Measurements from ENCODE around the gene MROH7.
A peak's percentile ranks its signal among the peaks of the same experiment; 100 is the strongest.

MROH7 gene

GRCh38 chr1:54653036-54653435, 11.4 kb downstream of the MROH7 start:
- no peak for DNase-seq

- DNase-seq = no peak
These were observed 16.8 kb downstream of the MROH7 start for GRCh38 chr1:54658164-54658913.

- DNase-seq = no peak
These were observed 22.1 kb downstream of the MROH7 start for GRCh38 chr1:54663725-54664124.

GRCh38 chr1:54664364-54664763, 22.8 kb downstream of the MROH7 start:
- DNase-seq = no peak

GRCh38 chr1:54665852-54666251, 24.3 kb downstream of the MROH7 start:
- DNase-seq = no peak

GRCh38 chr1:54666333-54666732, 24.7 kb downstream of the MROH7 start:
- no peak for DNase-seq

GRCh38 chr1:54667797-54668196, 26.2 kb downstream of the MROH7 start:
- DNase-seq = no peak

GRCh38 chr1:54668567-54668966, 27.0 kb downstream of the MROH7 start:
- no peak for DNase-seq

- DNase-seq = peak; percentile 82
These were observed 30.5 kb downstream of the MROH7 start for GRCh38 chr1:54671985-54672608.

- no peak for DNase-seq
These were observed 37.4 kb downstream of the MROH7 start for GRCh38 chr1:54678776-54679643.

- DNase-seq = no peak
These were observed 38.1 kb downstream of the MROH7 start for GRCh38 chr1:54679706-54680105.

GRCh38 chr1:54680387-54680786, 38.8 kb downstream of the MROH7 start:
- DNase-seq = no peak

GRCh38 chr1:54681358-54681757, 39.8 kb downstream of the MROH7 start:
- peak; percentile 36 for DNase-seq

GRCh38 chr1:54683453-54683852, 41.9 kb downstream of the MROH7 start:
- no peak for DNase-seq

GRCh38 chr1:54685335-54685905, 43.8 kb downstream of the MROH7 start:
- no peak for DNase-seq

GRCh38 chr1:54686155-54686554, 44.6 kb downstream of the MROH7 start:
- DNase-seq = no peak

GRCh38 chr1:54694771-54695170, 53.2 kb downstream of the MROH7 start:
- DNase-seq = no peak

GRCh38 chr1:54695221-54695620, 53.6 kb downstream of the MROH7 start:
- DNase-seq = no peak

- DNase-seq = no peak
These were observed 54.2 kb downstream of the MROH7 start for GRCh38 chr1:54695764-54696163.

GRCh38 chr1:54696262-54696661, 54.7 kb downstream of the MROH7 start:
- DNase-seq = no peak

GRCh38 chr1:54697896-54698295, 56.3 kb downstream of the MROH7 start:
- no peak for DNase-seq

- no peak for DNase-seq
These were observed 56.8 kb downstream of the MROH7 start for GRCh38 chr1:54698346-54698745.

GRCh38 chr1:54699936-54700525, 58.4 kb downstream of the MROH7 start:
- no peak for DNase-seq
